AG04450 (cell line): ENCODE measurements around the gene SH3PXD2A. TPM values are rescaled to one million over a fixed set of nuclear protein-coding genes. Genes with fewer than 3 reads are reported as not detected.

ENCODE experiments used
- CTCF ChIA-PET: fragments of 300-600, 350-600 bp; formaldehyde crosslinking; extraction: SDS; loops from one replicate; lab custom pipeline; 2022; ENCODE audit warnings: antibody characterized with exemption, inconsistent platforms; lab: Charles Lee
- POLR2A ChIA-PET: fragments of 350-600 bp; formaldehyde crosslinking; extraction: SDS; loops from one replicate; lab custom pipeline; 2021; ENCODE audit warnings: antibody characterized with exemption, inconsistent platforms; lab: Yijun Ruan, JAX
- DNase-seq: peaks from one replicate; pipeline ENCODE4 v3.0.0-alpha.2; 2011; ENCODE audit warnings: low read depth, low spot score
- H3K27ac ChIP-seq: one replicate; pipeline ENCODE4 v1.5.1; 2012; ENCODE audit warnings: low read depth, low read length, control low read depth
- H3K27me3 ChIP-seq: one replicate; pipeline ENCODE4 v1.6.0; 2012; ENCODE audit warnings: low read length; ENCODE audit not compliant: control insufficient read depth, insufficient read depth
- H3K4me3 ChIP-seq: 2 replicates; pipeline ENCODE4 v1.5.1; 2011; ENCODE audit warnings: mild to moderate bottlenecking, low read depth, low read length, control low read depth
- H3K9me3 ChIP-seq: 2 replicates; pipeline ENCODE4 v1.5.1; 2012; ENCODE audit warnings: low read length; ENCODE audit not compliant: control insufficient read depth, insufficient read depth
- CTCF ChIP-seq: IDR thresholded peaks from 2 replicates; pipeline ENCODE4 v1.5.1; 2011; ENCODE audit warnings: low read depth, low read length, control low read depth, inconsistent platforms
- polyA plus RNA-seq: library from polyadenylated mRNA; depleted of rRNA; stranded (reverse); fragments of >200 nt; gene quantifications from 2 replicates; pipeline ENCODE4 v1.2.3, GENCODE V29; 2011

Gene SH3PXD2A
- polyA plus RNA-seq, 1 experiment, result 22.9 TPM

- ChIA-PET CTCF (interaction anchor here (0.7 to 2.7 kb wide), 3 partner anchors 15 to 37 kb away, joined by 3 to 25 read pairs (median 5); no protein-coding TSS in a partner anchor), POLR2A (interaction anchor here (1.6 to 1.8 kb wide), 2 partner anchors 9 to 18 kb away, joined by 5 to 7 read pairs; no protein-coding TSS in a partner anchor)
- peak; percentile 32; the same call in 1 of the 2 replicates for TF ChIP-seq CTCF
- Histone ChIP-seq H3K27ac (peak overlapping the region; percentile 83), H3K27me3 (no peaks in the 10 kb centered on the region), H3K9me3 (peaks cover 6% of the 10 kb centered on the region), H3K4me3 (peak overlapping the region; percentile 80)
- peak; percentile 69 for DNase-seq
Observed at GRCh38 chr10:103659674-103660363, 195.6 kb downstream of the SH3PXD2A start.

- Histone ChIP-seq H3K9me3 (peaks cover 6% of the 10 kb centered on the region), H3K4me3 (no peak overlapping the region), H3K27ac (no peak overlapping the region), H3K27me3 (no peaks in the 10 kb centered on the region)
- ChIA-PET POLR2A (no interaction called here), CTCF (interaction anchor here (2.8 kb wide), 1 partner anchor 28 kb away, joined by 13 read pairs; no protein-coding TSS in a partner anchor)
- no peak for DNase-seq
- no peak for TF ChIP-seq CTCF
Observed at GRCh38 chr10:103658049-103658577, 197.3 kb downstream of the SH3PXD2A start.

DNA sequence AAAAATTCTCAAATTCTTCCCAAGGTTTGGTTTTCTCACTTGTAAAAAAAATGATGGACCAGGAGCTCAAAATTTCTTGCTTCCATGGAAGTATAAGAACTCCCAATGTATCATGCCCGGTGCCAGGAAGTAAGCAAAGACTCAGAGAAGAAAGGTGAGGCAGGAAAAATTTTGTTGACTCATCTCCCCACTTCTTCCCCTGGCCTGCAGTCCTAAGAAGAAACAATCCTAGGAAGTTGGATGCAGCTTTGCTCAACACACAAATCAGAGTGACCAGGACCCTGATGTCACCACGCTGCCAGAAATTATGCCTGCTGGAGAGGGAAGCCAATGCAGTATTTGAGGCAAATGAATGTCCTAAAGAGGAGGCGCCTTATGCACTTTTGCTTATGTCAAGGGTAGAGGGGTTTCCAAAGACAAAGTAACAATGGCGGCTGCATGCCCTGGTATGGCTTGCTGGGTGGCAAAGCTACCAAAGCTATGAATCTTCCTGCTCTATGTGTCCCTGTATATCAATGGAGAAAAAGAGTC, 198.2 kb downstream of the SH3PXD2A start:
- ChIA-PET CTCF (interaction anchor here (0.9 to 2.8 kb wide), 3 partner anchors 22 to 228 kb away, joined by 3 to 13 read pairs (median 3); no protein-coding TSS in a partner anchor), POLR2A (no interaction called here)
- Histone ChIP-seq H3K27me3 (no peaks in the 10 kb centered on the region), H3K27ac (no peak overlapping the region), H3K4me3 (no peak overlapping the region), H3K9me3 (peaks cover 6% of the 10 kb centered on the region)
- no peak for DNase-seq
- TF ChIP-seq CTCF, result no peak

- Histone ChIP-seq H3K9me3 (peaks cover 6% of the 10 kb centered on the region), H3K27me3 (no peaks in the 10 kb centered on the region), H3K4me3 (no peak overlapping the region), H3K27ac (no peak overlapping the region)
- no peak for TF ChIP-seq CTCF
- DNase-seq, result no peak
- POLR2A ChIA-PET, result no interaction called here
- CTCF ChIA-PET, result no interaction called here
Observed at GRCh38 chr10:103654925-103655324, 200.5 kb downstream of the SH3PXD2A start.

DNA sequence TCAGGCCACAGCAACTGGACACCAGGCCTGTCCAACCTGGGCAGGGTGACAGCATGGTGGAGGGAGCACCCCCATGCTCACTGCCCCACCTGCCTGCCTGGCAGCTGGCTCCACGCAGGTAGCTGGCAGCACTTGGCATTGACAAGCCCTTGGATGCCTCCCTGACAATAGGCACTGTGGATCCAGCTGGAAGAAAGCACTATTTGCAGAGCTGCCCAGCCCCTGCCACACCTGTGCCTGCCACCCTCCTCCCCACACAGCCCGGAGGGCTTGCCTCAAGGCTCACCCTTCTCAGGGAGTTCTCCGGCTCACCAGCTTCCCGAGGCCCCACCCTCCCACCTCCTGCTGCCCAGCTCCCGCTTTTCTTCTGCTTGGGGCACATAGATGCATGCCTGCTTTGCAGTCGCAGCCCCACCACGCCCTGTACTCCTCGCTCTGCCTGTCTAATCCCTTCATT, 201.8 kb downstream of the SH3PXD2A start:
- Histone ChIP-seq H3K4me3 (no peak overlapping the region), H3K27me3 (no peaks in the 10 kb centered on the region), H3K9me3 (peaks cover 6% of the 10 kb centered on the region), H3K27ac (no peak overlapping the region)
- no peak for DNase-seq
- CTCF ChIA-PET, result no interaction called here
- POLR2A ChIA-PET, result no interaction called here
- TF ChIP-seq CTCF, result no peak
